GM21717 (cell line): ENCODE measurements around the gene APH1B.

Source experiments
- ATAC-seq: cut with Tn5 transposase; IDR thresholded peaks from one replicate; pipeline ENCODE4 v1.9.1; 2021; ENCODE audit warnings: mild to moderate bottlenecking, moderate library complexity; ENCODE audit not compliant: unreplicated experiment

APH1B gene

GRCh38 chr15:63251701-63252100 is 25.7 kb upstream of the APH1B start:
- ATAC-seq, result no peak

- no peak for ATAC-seq
These were observed 25.1 kb upstream of the APH1B start for GRCh38 chr15:63252292-63252691.

GRCh38 chr15:63254991-63255390 is 22.4 kb upstream of the APH1B start:
- ATAC-seq, result no peak

GRCh38 chr15:63255489-63255990 is 21.9 kb upstream of the APH1B start:
- no peak for ATAC-seq

GRCh38 chr15:63256433-63257274 is 20.8 kb upstream of the APH1B start:
- no peak for ATAC-seq

GRCh38 chr15:63258658-63259057 is 18.7 kb upstream of the APH1B start:
- ATAC-seq, result no peak

GRCh38 chr15:63260791-63261190 is 16.6 kb upstream of the APH1B start:
- no peak for ATAC-seq

GRCh38 chr15:63261311-63261710 is 16.1 kb upstream of the APH1B start:
- ATAC-seq, result no peak

- ATAC-seq, result no peak
These were observed 13.9 kb upstream of the APH1B start for GRCh38 chr15:63263519-63263918.

GRCh38 chr15:63264688-63265293 is 12.6 kb upstream of the APH1B start:
- no peak for ATAC-seq

GRCh38 chr15:63274427-63274826 is 3.0 kb upstream of the APH1B start:
- ATAC-seq, result no peak

- ATAC-seq, result no peak
These were observed 915 bp upstream of the APH1B start for GRCh38 chr15:63276342-63277037.

- ATAC-seq, result no peak
These were observed 570 bp downstream of the APH1B start for GRCh38 chr15:63277893-63278456.

GRCh38 chr15:63283126-63283525 is 5.7 kb downstream of the APH1B start:
- no peak for ATAC-seq

GRCh38 chr15:63284335-63284734 is 6.9 kb downstream of the APH1B start:
- ATAC-seq, result no peak

GRCh38 chr15:63287109-63287508 is 9.7 kb downstream of the APH1B start:
- no peak for ATAC-seq

GRCh38 chr15:63288342-63288741 is 10.9 kb downstream of the APH1B start:
- ATAC-seq, result no peak

GRCh38 chr15:63288778-63289378 is 11.5 kb downstream of the APH1B start:
- no peak for ATAC-seq

GRCh38 chr15:63291507-63291906 is 14.1 kb downstream of the APH1B start:
- no peak for ATAC-seq

GRCh38 chr15:63292241-63292640 is 14.8 kb downstream of the APH1B start:
- no peak for ATAC-seq

GRCh38 chr15:63292771-63293170 is 15.4 kb downstream of the APH1B start:
- peak; percentile 52 for ATAC-seq
